PFSK-1 (cell line): ENCODE measurements around the gene DNAH8.

Experiments
- POLR2AphosphoS5 ChIP-seq: IDR thresholded peaks from 2 replicates; pipeline ENCODE4 v1.6.1; 2012; ENCODE audit warnings: low read depth, mild to moderate bottlenecking, control low read depth, low read length, moderate library complexity
- REST ChIP-seq, 2 experiments: IDR thresholded peaks; 2 replicates each; pipeline versions ENCODE4 v1.6.1 to v1.8.0; 2011 to 2012; ENCODE audit warnings: low read depth in 2 of 2, low read length in 2 of 2, control low read depth in 1 of 2, inconsistent platforms in 1 of 2, mild to moderate bottlenecking in 1 of 2, moderate library complexity in 1 of 2; ENCODE audit not compliant: insufficient read depth in 1 of 2
- SIN3A ChIP-seq: IDR thresholded peaks from 2 replicates; pipeline ENCODE4 v1.6.1; 2012; ENCODE audit warnings: mild to moderate bottlenecking, low read length, moderate library complexity, borderline replicate concordance; ENCODE audit not compliant: insufficient read depth
- TAF1 ChIP-seq: IDR thresholded peaks from 2 replicates; pipeline ENCODE4 v1.6.1; 2012; ENCODE audit warnings: low read length, control low read depth, borderline replicate concordance; ENCODE audit not compliant: insufficient read depth

GRCh38 chr6:38814761-38815160 is 99.7 kb downstream of the DNAH8 start:
- TF ChIP-seq POLR2AphosphoS5 (no peak), REST (IDR thresholded peaks at IDR 0.05; ENCODE audit: insufficient read depth in 1 of 2, low read depth in 2 of 2, low read length in 2 of 2) (no peak), TAF1 (no peak), SIN3A (no peak)
